GM18858 (cell line): ENCODE results near the gene TPM2.

Experiments
- ATAC-seq: cut with Tn5 transposase; IDR thresholded peaks from one replicate; pipeline ENCODE4 v1.9.1; 2021; ENCODE audit not compliant: unreplicated experiment

The TPM2 gene

DNA sequence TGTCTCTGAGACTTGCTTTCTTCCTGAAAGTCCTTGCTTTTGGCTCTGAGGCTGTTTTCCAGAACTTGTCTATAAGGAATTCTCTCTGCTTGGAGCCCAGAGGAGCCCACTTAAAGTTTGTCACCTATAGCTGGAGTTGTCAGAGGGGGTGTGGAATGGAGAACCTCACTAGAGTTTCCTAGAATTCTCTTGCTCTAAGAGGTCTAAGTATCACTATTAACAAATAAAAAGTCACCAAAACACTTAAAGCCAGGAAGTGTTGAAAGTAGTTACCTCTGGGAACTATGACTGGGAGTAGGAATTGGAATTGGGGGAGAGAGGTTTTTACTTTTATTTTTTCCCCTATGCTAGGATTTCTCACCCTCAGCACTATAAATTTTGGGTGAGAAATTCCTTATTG is 54.0 kb downstream of the TPM2 start:
- no peak for ATAC-seq
